SK-N-MC (cell line): ENCODE measurements around the gene TTC34.
"Not testable (repeated sequence)": the region's sequence is repeated elsewhere in the genome, so short reads cannot be mapped to it uniquely, and the experiment has no call there.

Experiments used
- EZH2 ChIP-seq: fragments of 200-600 bp; sonication (generic); IDR thresholded peaks from one replicate; pipeline ENCODE4 v1.6.1; 2017; ENCODE audit warnings: antibody characterized with exemption
- POLR2AphosphoS5 ChIP-seq: IDR thresholded peaks from 2 replicates; pipeline ENCODE4 v1.6.1; 2012; ENCODE audit warnings: mild to moderate bottlenecking, low read depth, low read length, borderline replicate concordance

DNA sequence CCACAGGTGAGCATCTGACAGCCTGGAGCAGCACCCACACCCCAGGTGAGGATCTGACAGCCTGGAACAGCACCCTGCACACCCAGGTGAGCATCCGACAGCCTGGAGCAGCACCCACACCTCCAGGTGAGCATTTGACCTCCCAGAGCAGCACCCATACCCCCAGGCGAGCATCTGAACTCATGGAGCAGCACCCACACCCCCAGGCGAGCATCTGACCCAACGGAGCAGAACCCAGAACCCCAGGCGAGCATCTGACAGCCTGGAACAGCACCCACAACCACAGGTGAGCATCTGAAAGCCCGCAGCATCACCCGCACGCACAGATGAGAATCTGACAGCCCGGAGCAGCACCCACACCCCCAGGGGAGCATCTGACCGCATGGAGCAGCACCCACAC is 111.3 kb downstream of the TTC34 start:
- not testable (repeated sequence) for TF ChIP-seq EZH2, POLR2AphosphoS5
